ENCODE measurements around the gene C9.
"Not testable (repeated sequence)": the region's sequence is repeated elsewhere in the genome, so short reads cannot be mapped to it uniquely, and the experiment has no call there.

The C9 gene

GRCh38 chr5:39356263-39356662 lies 8.0 kb downstream of the C9 start:
- Histone ChIP-seq H2AFZ (ENCODE audit: low read length, unreplicated experiment) (no peak overlapping the region), H3K79me2 (ENCODE audit: control insufficient read depth, insufficient read depth, low read length, unreplicated experiment) (no peaks in the 10 kb centered on the region), H3K4me1 (ENCODE audit: control insufficient read depth, insufficient read depth, low read length, unreplicated experiment) (peaks cover 10% of the 10 kb centered on the region), H3K27me3 (ENCODE audit: insufficient read depth, low read length) (no peaks in the 10 kb centered on the region), H3K4me3 (ENCODE audit: low read depth, low read length) (no peak overlapping the region), H3K36me3 (ENCODE audit: insufficient read depth, low read length) (peaks cover 3% of the 10 kb centered on the region; the same call in 1 of the 2 replicates), H3K27ac (ENCODE audit: low read depth, low read length) (no peak overlapping the region)

GRCh38 chr5:39355324-39355723 lies 9.0 kb downstream of the C9 start:
- Histone ChIP-seq H3K27me3 (ENCODE audit: insufficient read depth, low read length) (no peaks in the 10 kb centered on the region), H3K79me2 (ENCODE audit: control insufficient read depth, insufficient read depth, low read length, unreplicated experiment) (no peaks in the 10 kb centered on the region), H3K27ac (ENCODE audit: low read depth, low read length) (no peak overlapping the region), H3K36me3 (ENCODE audit: insufficient read depth, low read length) (peaks cover 3% of the 10 kb centered on the region; the same call in 1 of the 2 replicates), H2AFZ (ENCODE audit: low read length, unreplicated experiment) (no peak overlapping the region), H3K4me3 (ENCODE audit: low read depth, low read length) (no peak overlapping the region), H3K4me1 (ENCODE audit: control insufficient read depth, insufficient read depth, low read length, unreplicated experiment) (peaks cover 5% of the 10 kb centered on the region)

GRCh38 chr5:39353717-39354399 lies 10.4 kb downstream of the C9 start:
- H3K27ac ChIP-seq (ENCODE audit: low read depth, low read length), result no peak overlapping the region
- no peak overlapping the region for H2AFZ ChIP-seq (ENCODE audit: low read length, unreplicated experiment)
- peaks cover 12% of the 10 kb centered on the region for H3K27me3 ChIP-seq (ENCODE audit: insufficient read depth, low read length)
- H3K36me3 ChIP-seq (ENCODE audit: insufficient read depth, low read length), result no peaks in the 10 kb centered on the region
- H3K79me2 ChIP-seq (ENCODE audit: control insufficient read depth, insufficient read depth, low read length, unreplicated experiment), result no peaks in the 10 kb centered on the region
- no peak overlapping the region for H3K4me3 ChIP-seq (ENCODE audit: low read depth, low read length)
- H3K4me1 ChIP-seq (ENCODE audit: control insufficient read depth, insufficient read depth, low read length, unreplicated experiment), result peaks cover 3% of the 10 kb centered on the region

GRCh38 chr5:39352951-39353350 lies 11.3 kb downstream of the C9 start:
- H3K4me3 ChIP-seq (ENCODE audit: low read depth, low read length), result no peak overlapping the region
- H3K4me1 ChIP-seq (ENCODE audit: control insufficient read depth, insufficient read depth, low read length, unreplicated experiment), result peaks cover 3% of the 10 kb centered on the region
- no peak overlapping the region for H3K27ac ChIP-seq (ENCODE audit: low read depth, low read length)
- H3K36me3 ChIP-seq (ENCODE audit: insufficient read depth, low read length), result no peaks in the 10 kb centered on the region
- peaks cover 12% of the 10 kb centered on the region for H3K27me3 ChIP-seq (ENCODE audit: insufficient read depth, low read length)
- H3K79me2 ChIP-seq (ENCODE audit: control insufficient read depth, insufficient read depth, low read length, unreplicated experiment), result no peaks in the 10 kb centered on the region
- no peak overlapping the region for H2AFZ ChIP-seq (ENCODE audit: low read length, unreplicated experiment)

- H3K27ac ChIP-seq (ENCODE audit: low read depth, low read length), result no peak overlapping the region
- H2AFZ ChIP-seq (ENCODE audit: low read length, unreplicated experiment), result no peak overlapping the region
- no peak overlapping the region for H3K4me3 ChIP-seq (ENCODE audit: low read depth, low read length)
- peaks cover 12% of the 10 kb centered on the region for H3K27me3 ChIP-seq (ENCODE audit: insufficient read depth, low read length)
- no peaks in the 10 kb centered on the region for H3K36me3 ChIP-seq (ENCODE audit: insufficient read depth, low read length)
- H3K79me2 ChIP-seq (ENCODE audit: control insufficient read depth, insufficient read depth, low read length, unreplicated experiment), result no peaks in the 10 kb centered on the region
- H3K4me1 ChIP-seq (ENCODE audit: control insufficient read depth, insufficient read depth, low read length, unreplicated experiment), result peaks cover 3% of the 10 kb centered on the region
Measured at GRCh38 chr5:39352170-39352569, 12.1 kb downstream of the C9 start.

GRCh38 chr5:39349484-39349883 lies 14.8 kb downstream of the C9 start:
- Histone ChIP-seq H3K27ac (ENCODE audit: low read depth, low read length) (no peak overlapping the region), H3K79me2 (ENCODE audit: control insufficient read depth, insufficient read depth, low read length, unreplicated experiment) (no peaks in the 10 kb centered on the region), H3K4me1 (ENCODE audit: control insufficient read depth, insufficient read depth, low read length, unreplicated experiment) (no peaks in the 10 kb centered on the region), H3K27me3 (ENCODE audit: insufficient read depth, low read length) (peaks cover 12% of the 10 kb centered on the region), H3K36me3 (ENCODE audit: insufficient read depth, low read length) (no peaks in the 10 kb centered on the region), H2AFZ (ENCODE audit: low read length, unreplicated experiment) (no peak overlapping the region), H3K4me3 (ENCODE audit: low read depth, low read length) (no peak overlapping the region)

- no peaks in the 10 kb centered on the region for H3K36me3 ChIP-seq (ENCODE audit: insufficient read depth, low read length)
- H3K4me1 ChIP-seq (ENCODE audit: control insufficient read depth, insufficient read depth, low read length, unreplicated experiment), result no peaks in the 10 kb centered on the region
- H3K27me3 ChIP-seq (ENCODE audit: insufficient read depth, low read length), result peaks cover 4% of the 10 kb centered on the region; the same call in 1 of the 2 replicates
- no peak overlapping the region for H3K4me3 ChIP-seq (ENCODE audit: low read depth, low read length)
- H3K79me2 ChIP-seq (ENCODE audit: control insufficient read depth, insufficient read depth, low read length, unreplicated experiment), result no peaks in the 10 kb centered on the region
- H3K27ac ChIP-seq (ENCODE audit: low read depth, low read length), result no peak overlapping the region
- no peak overlapping the region for H2AFZ ChIP-seq (ENCODE audit: low read length, unreplicated experiment)
Measured at GRCh38 chr5:39342460-39342859, 21.8 kb downstream of the C9 start.

GRCh38 chr5:39341896-39342295 lies 22.4 kb downstream of the C9 start:
- Histone ChIP-seq H2AFZ (ENCODE audit: low read length, unreplicated experiment) (no peak overlapping the region), H3K36me3 (ENCODE audit: insufficient read depth, low read length) (no peaks in the 10 kb centered on the region), H3K79me2 (ENCODE audit: control insufficient read depth, insufficient read depth, low read length, unreplicated experiment) (no peaks in the 10 kb centered on the region), H3K27me3 (ENCODE audit: insufficient read depth, low read length) (peaks cover 4% of the 10 kb centered on the region; the same call in 1 of the 2 replicates), H3K27ac (ENCODE audit: low read depth, low read length) (no peak overlapping the region), H3K4me1 (ENCODE audit: control insufficient read depth, insufficient read depth, low read length, unreplicated experiment) (no peaks in the 10 kb centered on the region), H3K4me3 (ENCODE audit: low read depth, low read length) (no peak overlapping the region)

- Histone ChIP-seq H3K27ac (ENCODE audit: low read depth, low read length) (no peak overlapping the region), H3K79me2 (ENCODE audit: control insufficient read depth, insufficient read depth, low read length, unreplicated experiment) (no peaks in the 10 kb centered on the region), H3K4me3 (ENCODE audit: low read depth, low read length) (no peak overlapping the region), H2AFZ (ENCODE audit: low read length, unreplicated experiment) (no peak overlapping the region), H3K4me1 (ENCODE audit: control insufficient read depth, insufficient read depth, low read length, unreplicated experiment) (no peaks in the 10 kb centered on the region), H3K27me3 (ENCODE audit: insufficient read depth, low read length) (peaks cover 4% of the 10 kb centered on the region; the same call in 1 of the 2 replicates), H3K36me3 (ENCODE audit: insufficient read depth, low read length) (no peaks in the 10 kb centered on the region)
Measured at GRCh38 chr5:39340506-39340905, 23.8 kb downstream of the C9 start.

- Histone ChIP-seq H2AFZ (ENCODE audit: low read length, unreplicated experiment) (no peak overlapping the region), H3K36me3 (ENCODE audit: insufficient read depth, low read length) (no peaks in the 10 kb centered on the region), H3K4me3 (ENCODE audit: low read depth, low read length) (no peak overlapping the region), H3K4me1 (ENCODE audit: control insufficient read depth, insufficient read depth, low read length, unreplicated experiment) (no peaks in the 10 kb centered on the region), H3K27me3 (ENCODE audit: insufficient read depth, low read length) (peaks cover 4% of the 10 kb centered on the region; the same call in 1 of the 2 replicates), H3K27ac (ENCODE audit: low read depth, low read length) (no peak overlapping the region), H3K79me2 (ENCODE audit: control insufficient read depth, insufficient read depth, low read length, unreplicated experiment) (no peaks in the 10 kb centered on the region)
Measured at GRCh38 chr5:39337252-39337915, 26.9 kb downstream of the C9 start.

GRCh38 chr5:39334296-39334695 lies 30.0 kb downstream of the C9 start:
- not testable (repeated sequence) for H3K4me1 ChIP-seq (ENCODE audit: control insufficient read depth, insufficient read depth, low read length, unreplicated experiment); H3K4me3 ChIP-seq (ENCODE audit: low read depth, low read length); H3K79me2 ChIP-seq (ENCODE audit: control insufficient read depth, insufficient read depth, low read length, unreplicated experiment); H3K27ac ChIP-seq (ENCODE audit: low read depth, low read length); H3K36me3 ChIP-seq (ENCODE audit: insufficient read depth, low read length); H2AFZ ChIP-seq (ENCODE audit: low read length, unreplicated experiment); H3K27me3 ChIP-seq (ENCODE audit: insufficient read depth, low read length)

Measured in ACC112 (cell line).